Motor neuron (in vitro differentiated cells): Measurements from ENCODE around the gene TMEM18. TPM values are rescaled to one million over a fixed set of nuclear protein-coding genes. Genes with fewer than 3 reads are reported as not detected.

Experiments used
- ATAC-seq, 8 experiments: fragments of 200-7000 bp; cut with Tn5 transposase; replicated peaks in 6 of 8; 2 replicates each; pipeline ENCODE4 v1.8.0; 2021; ENCODE audit warnings: mild to moderate bottlenecking in 8 of 8, moderate library complexity in 8 of 8
- H3K27ac ChIP-seq, 2 donors: fragments of 250-450 bp; sonication (Bioruptor Pico); 2 replicates each; pipeline ENCODE4 v1.9.0; 2021; ENCODE audit warnings: antibody characterized with exemption in 2 of 2, mild to moderate bottlenecking in 2 of 2, moderate library complexity in 1 of 2
- H3K4me1 ChIP-seq, 2 donors: fragments of 250-450 bp; sonication (Bioruptor Pico); replicated peaks in 1 of 2; 2 replicates each; pipeline ENCODE4 v1.6.1; 2021; ENCODE audit warnings: antibody characterized with exemption in 2 of 2, mild to moderate bottlenecking in 2 of 2, moderate library complexity in 1 of 2
- H3K4me3 ChIP-seq, 5 donors: fragments of 250-450 bp; sonication (Bioruptor Pico); 2 replicates each; pipeline ENCODE4 v1.9.0; 2021; ENCODE audit warnings: antibody characterized with exemption in 5 of 5, mild to moderate bottlenecking in 5 of 5, moderate library complexity in 4 of 5
- WGBS, 10 experiments: fragments of 450-650 bp; shearing (Covaris generic); methylation state at CpG; one replicate each; pipeline ENCODE4 v1.0.0; 2022; 5-methylcytosine and 5-hydroxymethylcytosine counted together
- in situ Hi-C, 9 experiments: fragments of 400-800 bp; cut with MboI; loops; one replicate each; pipeline ENCODE4 v1.15.0; 2021; ENCODE audit warnings: low sequenced_read_pairs in 9 of 9, low pct_unique_long_range_greater_than_20kb in 2 of 9; ENCODE audit not compliant: unreplicated experiment in 9 of 9
- total RNA-seq, 8 experiments: library from RNA; unstranded; fragments of 300-600 nt; gene quantifications; 2 replicates each; pipeline versions ENCODE4 v1.2.3 to v1.2.4, GENCODE V29; 2022

Gene TMEM18
- total RNA-seq, 8 experiments from 2014 or later, result 10.5 to 16.0 (median 13.3) TPM

DNA sequence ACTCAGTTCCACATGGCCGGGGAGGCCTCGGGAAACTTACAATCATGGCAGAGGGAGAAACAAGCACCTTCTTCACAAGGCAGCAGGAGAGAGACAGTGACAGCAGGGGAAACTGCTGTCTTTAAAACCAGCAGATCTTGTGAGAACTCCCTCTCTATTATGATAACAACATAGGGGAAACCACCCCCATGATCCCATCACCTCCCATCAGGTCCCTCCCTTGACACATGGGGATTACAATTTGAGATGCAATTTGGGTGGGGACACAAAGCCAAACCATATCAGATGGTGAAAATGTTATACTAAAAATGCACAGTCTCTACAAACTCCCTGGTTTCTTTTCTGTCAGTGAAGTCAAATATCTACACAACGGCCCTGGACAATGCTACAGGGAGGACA lies 9.2 kb downstream of the TMEM18 start:
- 64 to 100% (median 83%) methylated on average over 1 to 3 of the region's 3 CpGs; no CpG with 5 or more reads in 4 of the 10 experiments for WGBS, 10 experiments
- in situ Hi-C loops, result no loop called here
- H3K27ac ChIP-seq, result no peak overlapping the region

GRCh38 chr2:667332-667999 lies 9.7 kb downstream of the TMEM18 start:
- peak in 6 of 8 experiments; percentile 52 to 82 (median 67) for ATAC-seq
- 52 to 100% (median 90%) methylated on average over 2 to 5 of the region's 5 CpGs for WGBS, 10 experiments
- Histone ChIP-seq H3K4me1 (peaks cover 10 to 11% of the 10 kb centered on the region in 2 donors), H3K4me3 (no peak overlapping the region), H3K27ac (no peak overlapping the region)
- in situ Hi-C loops, result no loop called here

More for the DNA sequence above, 9.2 kb downstream of the TMEM18 start:
- no peak overlapping the region for H3K4me3 ChIP-seq
- peak in 2 of 8 experiments; percentile 65 to 78 for ATAC-seq
- H3K4me1 ChIP-seq, result peaks cover 6 to 7% of the 10 kb centered on the region in 2 donors

DNA sequence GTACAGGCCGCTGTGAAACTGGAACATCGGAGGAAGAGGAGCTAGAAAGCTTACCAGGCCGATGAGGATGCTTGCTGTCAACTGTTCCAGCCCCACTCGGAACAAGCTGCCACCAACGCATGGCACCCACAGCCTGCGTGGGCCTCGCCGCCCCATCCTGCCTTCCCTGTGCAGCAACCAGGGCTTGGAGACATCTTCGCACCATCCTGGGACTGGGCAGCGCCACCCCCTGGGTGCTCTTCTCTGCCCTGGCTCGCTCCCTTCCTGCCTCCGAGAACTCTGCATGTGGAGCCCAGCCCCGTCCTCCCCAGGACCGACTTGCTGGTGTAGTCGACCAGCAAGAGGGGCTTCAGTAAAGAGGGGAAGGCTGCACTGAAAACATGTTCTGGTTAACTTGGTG lies 10.8 kb downstream of the TMEM18 start:
- no peak for ATAC-seq
- H3K4me1 ChIP-seq, result peaks cover 10 to 11% of the 10 kb centered on the region in 2 donors
- in situ Hi-C loops, result no loop called here
- no peak overlapping the region for H3K27ac ChIP-seq
- no peak overlapping the region for H3K4me3 ChIP-seq
- WGBS, 10 experiments, result 97 to 100% (median 98%) methylated on average over 3 to 14 of the region's 15 CpGs; no CpG with 5 or more reads in 5 of the 10 experiments

DNA sequence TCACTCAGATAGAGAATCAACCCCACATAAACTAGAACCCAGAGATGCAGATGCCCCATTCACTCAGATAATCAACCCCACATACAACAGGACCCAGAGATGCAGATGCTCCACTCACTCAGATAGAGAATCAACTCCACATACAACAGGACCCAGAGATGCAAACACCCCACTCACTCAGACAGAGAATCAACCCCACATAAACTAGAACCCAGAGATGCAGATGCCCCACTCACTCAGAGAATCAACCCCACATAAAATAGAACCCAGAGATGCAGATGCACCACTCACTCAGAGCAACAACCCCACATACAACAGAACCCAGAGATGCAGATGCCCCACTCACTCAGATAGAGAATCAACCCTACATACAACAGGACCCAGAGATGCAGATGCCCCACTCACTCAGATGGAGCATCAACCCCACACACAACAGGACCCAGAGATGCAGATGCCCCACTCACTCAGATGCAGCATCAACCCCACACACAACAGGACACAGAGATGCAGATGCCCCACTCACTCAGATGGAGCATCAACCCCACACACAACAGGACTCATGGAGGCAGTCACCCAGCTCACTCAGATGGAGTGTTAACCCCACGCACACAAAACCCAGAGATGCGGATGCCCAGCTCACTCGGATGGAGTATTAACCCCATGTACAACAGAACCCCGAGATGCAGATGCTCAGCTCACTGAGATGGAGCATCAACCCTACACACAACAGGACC lies 11.7 kb downstream of the TMEM18 start:
- WGBS, 10 experiments, result 80 to 100% (median 100%) methylated on average over 1 to 4 of the region's 4 CpGs; no CpG with 5 or more reads in 5 of the 10 experiments
- Histone ChIP-seq H3K4me1 (peaks cover 12 to 13% of the 10 kb centered on the region in 2 donors), H3K27ac (no peak overlapping the region), H3K4me3 (no peak overlapping the region)
- ATAC-seq, result no peak
- in situ Hi-C loops, result no loop called here

- in situ Hi-C loops, result no loop called here
- no peak for ATAC-seq
- H3K4me3 ChIP-seq, result no peak overlapping the region
- no peak overlapping the region for H3K27ac ChIP-seq
- peaks cover 15 to 19% of the 10 kb centered on the region in 2 donors for H3K4me1 ChIP-seq
- WGBS, 10 experiments, result 80 to 100% (median 94%) methylated on average over 1 to 3 of the region's 3 CpGs; no CpG with 5 or more reads in 1 of the 10 experiments
Observed at GRCh38 chr2:664063-664462, 13.1 kb downstream of the TMEM18 start.

- in situ Hi-C loops, result no loop called here
- WGBS, 10 experiments, result 42 to 90% (median 62%) methylated on average over 2 to 11 of the region's 13 CpGs; no CpG with 5 or more reads in 2 of the 10 experiments
Observed at GRCh38 chr2:663221-663620, 14.0 kb downstream of the TMEM18 start.

GRCh38 chr2:661360-661635 lies 15.9 kb downstream of the TMEM18 start:
- Histone ChIP-seq H3K27ac (no peak overlapping the region), H3K4me3 (no peak overlapping the region), H3K4me1 (peaks cover 15 to 19% of the 10 kb centered on the region in 2 donors)
- 75 to 100% (median 95%) methylated on average over 1 to 7 of the region's 12 CpGs; no CpG with 5 or more reads in 5 of the 10 experiments for WGBS, 10 experiments
- in situ Hi-C loops, result no loop called here
- no peak for ATAC-seq

More at GRCh38 chr2:663221-663620, 14.0 kb downstream of the TMEM18 start:
- ATAC-seq, result peak in 1 of 8 experiments; percentile 31
- H3K4me3 ChIP-seq, result no peak overlapping the region
- no peak overlapping the region for H3K27ac ChIP-seq
- peaks cover 15 to 19% of the 10 kb centered on the region in 2 donors for H3K4me1 ChIP-seq

DNA sequence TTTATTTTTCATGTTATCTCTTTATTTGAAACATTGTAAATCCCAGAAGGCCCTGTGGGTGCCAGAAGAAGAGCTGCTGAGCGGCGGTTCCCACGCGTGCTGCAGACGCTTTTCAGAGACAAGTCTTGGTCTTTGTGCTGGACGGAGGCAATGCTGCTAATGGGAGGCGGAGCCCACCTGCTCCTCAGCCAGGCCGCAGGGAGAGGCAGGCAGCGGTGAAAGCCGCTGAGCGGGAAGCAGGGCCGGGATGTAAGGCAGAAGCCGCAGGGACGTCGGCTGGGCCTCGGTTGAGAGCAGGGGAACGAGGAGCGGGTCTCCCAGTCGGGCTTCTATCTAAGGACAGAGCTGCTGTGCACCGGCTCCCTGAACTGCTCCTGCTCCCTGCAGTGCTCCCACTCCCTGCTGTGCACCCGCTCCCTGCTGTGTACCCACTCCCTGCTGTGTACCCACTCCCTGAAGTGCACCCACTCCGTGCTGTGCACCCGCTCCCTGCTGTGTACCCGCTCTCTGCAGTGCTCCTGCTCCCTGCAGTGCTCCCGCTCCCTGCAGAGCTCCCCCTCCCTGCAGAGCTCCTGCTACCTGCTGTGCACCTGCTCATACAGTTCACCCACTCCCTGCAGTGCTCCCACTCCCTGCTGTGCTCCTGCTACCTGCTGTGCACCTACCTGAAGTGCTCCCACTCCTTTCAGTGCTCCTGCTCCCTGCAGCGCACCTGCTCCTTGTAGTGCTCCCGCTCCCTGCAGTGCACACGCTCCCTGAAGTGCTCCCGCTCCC lies 16.4 kb downstream of the TMEM18 start:
- Histone ChIP-seq H3K27ac (no peak overlapping the region), H3K4me1 (peaks cover 15 to 19% of the 10 kb centered on the region in 2 donors), H3K4me3 (no peak overlapping the region)
- ATAC-seq, result peak in 5 of 8 experiments; percentile 78 to 87 (median 83)
- in situ Hi-C loops, result no loop called here
- WGBS, 10 experiments, result 0 to 90% (median 46%) methylated on average over 1 to 16 of the region's 29 CpGs; no CpG with 5 or more reads in 2 of the 10 experiments

DNA sequence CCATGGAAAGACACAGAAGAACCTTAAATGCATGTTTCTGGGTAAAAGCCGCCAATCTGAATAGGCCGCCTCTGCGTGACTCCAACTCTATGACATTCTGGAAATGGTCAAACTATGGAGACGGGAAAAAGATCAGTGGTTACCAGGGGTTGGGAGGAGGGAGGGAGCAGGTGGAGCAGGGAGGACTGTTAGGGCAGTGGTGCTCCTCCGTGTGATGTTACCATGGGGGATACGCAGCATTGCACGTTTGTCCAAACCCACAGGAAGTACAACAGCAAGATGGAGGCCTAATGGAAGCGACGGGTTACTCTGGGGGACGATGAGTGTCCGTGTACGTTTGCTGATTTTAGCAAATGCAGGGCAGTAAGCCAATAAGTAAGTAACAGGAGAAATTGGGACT lies 17.2 kb downstream of the TMEM18 start:
- Histone ChIP-seq H3K4me3 (no peak overlapping the region), H3K4me1 (peaks cover 15 to 19% of the 10 kb centered on the region in 2 donors), H3K27ac (no peak overlapping the region)
- in situ Hi-C loops, result no loop called here
- ATAC-seq, result no peak
- WGBS, 10 experiments, result 67 to 100% (median 89%) methylated on average over 2 to 11 of the region's 12 CpGs; no CpG with 5 or more reads in 1 of the 10 experiments

- in situ Hi-C loops, result no loop called here
Observed at GRCh38 chr2:658426-658825, 18.8 kb downstream of the TMEM18 start.

GRCh38 chr2:657766-658165 lies 19.4 kb downstream of the TMEM18 start:
- no peak overlapping the region for H3K27ac ChIP-seq
- no peak for ATAC-seq
- 23 to 100% (median 90%) methylated on average over 1 to 6 of the region's 6 CpGs; no CpG with 5 or more reads in 1 of the 10 experiments for WGBS, 10 experiments
- H3K4me3 ChIP-seq, result no peak overlapping the region
- peaks cover 7 to 9% of the 10 kb centered on the region in 2 donors for H3K4me1 ChIP-seq
- in situ Hi-C loops, result no loop called here

More at GRCh38 chr2:658426-658825, 18.8 kb downstream of the TMEM18 start:
- H3K4me1 ChIP-seq, result peaks cover 14 to 16% of the 10 kb centered on the region in 2 donors
- H3K27ac ChIP-seq, result no peak overlapping the region
- no peak for ATAC-seq
- H3K4me3 ChIP-seq, result no peak overlapping the region
- WGBS, 10 experiments, result 49 to 100% (median 79%) methylated on average over 1 to 8 of the region's 8 CpGs; no CpG with 5 or more reads in 1 of the 10 experiments

GRCh38 chr2:656676-657075 lies 20.5 kb downstream of the TMEM18 start:
- H3K27ac ChIP-seq, result no peak overlapping the region
- H3K4me3 ChIP-seq, result no peak overlapping the region
- H3K4me1 ChIP-seq, result peaks cover 5 to 8% of the 10 kb centered on the region in 2 donors
- no peak for ATAC-seq
- in situ Hi-C loops, result no loop called here
- WGBS, 10 experiments, result 0 to 86% (median 73%) methylated on average over 1 to 5 of the region's 5 CpGs; no CpG with 5 or more reads in 2 of the 10 experiments

DNA sequence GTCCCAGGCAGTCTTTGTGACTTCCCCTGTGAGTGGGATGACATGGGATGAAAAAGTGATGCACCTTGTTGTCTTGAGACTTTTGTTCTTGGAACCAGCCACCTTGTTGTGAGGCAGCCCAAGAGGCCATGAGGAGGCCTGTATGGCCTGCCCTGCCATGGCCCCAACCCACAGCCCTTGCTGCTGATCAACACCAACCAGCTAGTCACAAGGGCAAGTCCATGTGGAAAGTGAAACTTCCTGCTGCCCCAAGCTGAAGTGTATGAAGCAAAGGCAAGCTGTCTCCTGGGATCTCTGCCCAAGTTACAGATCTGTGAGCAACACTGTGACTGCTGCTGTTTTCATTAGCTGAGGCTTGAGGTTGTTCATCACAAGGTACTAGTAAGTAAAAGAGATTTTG lies 21.6 kb downstream of the TMEM18 start:
- peaks cover 4 to 7% of the 10 kb centered on the region in 2 donors for H3K4me1 ChIP-seq
- no peak overlapping the region for H3K4me3 ChIP-seq
- in situ Hi-C loops, result no loop called here
- no peak overlapping the region for H3K27ac ChIP-seq
- ATAC-seq, result no peak
